Adrenal gland (tissue), 12 donors: ENCODE data around the gene CERK. TPM values are rescaled to one million over a fixed set of nuclear protein-coding genes. Genes with fewer than 3 reads are reported as not detected.

Source experiments
- DNase-seq, 7 donors: peaks; one replicate each; pipeline ENCODE4 v3.0.0-alpha.2; 2019 to 2020
- H3K27ac ChIP-seq, 5 donors: fragments of 200-600 bp; sonication (generic) in 4 of 5; 1 replicate in 3 of 5; 2 replicates in 2 of 5; pipeline versions ENCODE4 v1.5.1 to v1.8.0; 2016 to 2020; ENCODE audit warnings: mild to moderate bottlenecking in 1 of 5
- H3K27me3 ChIP-seq: fragments of 200-600 bp; 2 replicates; pipeline ENCODE4 v1.8.0; 2021
- H3K36me3 ChIP-seq, 2 donors: fragments of 200-600 bp; replicated peaks in 1 of 2; 1 replicate in 1 of 2; 2 replicates in 1 of 2; pipeline versions ENCODE4 v1.5.1 to v1.8.0; 2018 to 2022
- H3K4me1 ChIP-seq, 2 donors: fragments of 200-600 bp; replicated peaks in 1 of 2; 1 replicate in 1 of 2; 2 replicates in 1 of 2; pipeline versions ENCODE4 v1.5.1 to v1.8.0; 2018 to 2021
- H3K4me3 ChIP-seq, 4 donors: fragments of 200-600 bp; sonication (generic) in 3 of 4; one replicate each; pipeline ENCODE4 v1.5.1; 2016 to 2018
- H3K9me3 ChIP-seq, 3 donors: fragments of 200-600 bp; sonication (generic) in 1 of 3; replicated peaks in 1 of 3; 1 replicate in 2 of 3; 2 replicates in 1 of 3; pipeline versions ENCODE4 v1.5.1 to v1.8.0; 2016 to 2021
- CTCF ChIP-seq, 6 experiments: fragments of 450-650 bp in 4 of 6; fragments of 200-600 bp in 2 of 6; sonication (generic) in 1 of 6; IDR thresholded peaks; 1 replicate in 5 of 6; 2 replicates in 1 of 6; pipeline versions ENCODE4 v1.5.1 to v1.8.0; 2016 to 2021; ENCODE audit warnings: antibody characterized with exemption in 6 of 6, mild to moderate bottlenecking in 2 of 6, moderate library complexity in 1 of 6
- POLR2A ChIP-seq, 2 donors: fragments of 450-650 bp; IDR thresholded peaks; one replicate each; pipeline ENCODE4 v1.6.1; 2017; ENCODE audit warnings: antibody characterized with exemption in 2 of 2, mild to moderate bottlenecking in 2 of 2, moderate library complexity in 1 of 2
- WGBS, 4 donors: extraction: QIAGEN DNeasy Blood & Tissue Kit in 2 of 4; methylation state at CpG; one replicate each; pipeline versions ENCODE4 v1.1.5 to v1.1.7; 2013 to 2017; 5-methylcytosine and 5-hydroxymethylcytosine counted together
- intact Hi-C, 2 donors: fragments of 100-400 bp; cut with DNase I; formaldehyde crosslinking; loops; one replicate each; pipeline versions ENCODE4 v1.14.1 to v1.15.0; 2022 to 2023
- polyA plus RNA-seq, 3 donors: library from polyadenylated mRNA; stranded (reverse); fragments of 200-250 nt in 2 of 3; fragments of 350-450 nt in 1 of 3; fragmentation: Illumina TruSeq in 1 of 3; extraction: RNeasy Lipid Tissue Mini Kit (QIAGEN cat#74804) in 1 of 3; gene quantifications; one replicate each; pipeline ENCODE4 v1.2.3, GENCODE V29; 2013 to 2014
- total RNA-seq, 9 donors: library from RNA; depleted of rRNA in 4 of 9; stranded (reverse); fragments of >200 nt in 4 of 9; fragments of 120-200 nt in 1 of 9; fragmentation: NEBNext Ultra II Directional in 1 of 9; extraction: Animal tissue kit (Norgen Biotek cat#: 25700) in 1 of 9; gene quantifications; one replicate each; pipeline versions ENCODE4 v1.1.0 to v1.2.4, GENCODE V29; 2013 to 2023
- donor health status: healthy with polysubstance abuse.
- donor health status: Bipolar disorder and iron deficiency.
- donor health status: DM: yes; HTN: yes; CAD: no.
- donor health status: DM: no; HTN: no; CAD: no.
- donor health status: DM: no; HTN: no; CAD: no.
- donor health status: DM: yes; HTN: yes; CAD: no.

The CERK gene
- total and polyA plus RNA-seq, 12 donors, result 18.6 to 92.1 (median 41.5) TPM

GRCh38 chr22:46746620-46747019 is 8.6 kb upstream of the CERK start:
- H3K9me3 ChIP-seq, result no peaks in the 10 kb centered on the region
- H3K27ac ChIP-seq, result no peak overlapping the region
- H3K4me1 ChIP-seq, result peaks cover 5 to 17% of the 10 kb centered on the region in 2 donors
- H3K36me3 ChIP-seq, result no peaks in the 10 kb centered on the region
- no peak for DNase-seq
- WGBS, 4 donors, result 73 to 83% (median 79%) methylated on average over 8 to 11 of the region's 11 CpGs
- no peak overlapping the region for H3K4me3 ChIP-seq
- intact Hi-C loops, result no loop called here
- no peaks in the 10 kb centered on the region for H3K27me3 ChIP-seq
- TF ChIP-seq POLR2A (IDR thresholded peaks at IDR 0.05), result no peak
- no peak for TF ChIP-seq CTCF (IDR thresholded peaks at IDR 0.05)

GRCh38 chr22:46746192-46746591 is 8.1 kb upstream of the CERK start:
- intact Hi-C loops, result no loop called here
- DNase-seq, result no peak
- 62 to 74% (median 64%) methylated on average over 5 of the region's 5 CpGs for WGBS, 4 donors
- Histone ChIP-seq H3K4me1 (peaks cover 3 to 14% of the 10 kb centered on the region in 2 donors), H3K27me3 (no peaks in the 10 kb centered on the region), H3K9me3 (no peaks in the 10 kb centered on the region), H3K27ac (no peak overlapping the region), H3K4me3 (no peak overlapping the region), H3K36me3 (no peaks in the 10 kb centered on the region)
- TF ChIP-seq CTCF (IDR thresholded peaks at IDR 0.05) (no peak), POLR2A (IDR thresholded peaks at IDR 0.05) (no peak)

GRCh38 chr22:46744581-46744980 is 6.5 kb upstream of the CERK start:
- 82 to 91% (median 87%) methylated on average over 6 of the region's 6 CpGs for WGBS, 4 donors
- Histone ChIP-seq H3K4me1 (peaks cover 0 to 7% of the 10 kb centered on the region in 2 donors), H3K9me3 (no peaks in the 10 kb centered on the region), H3K4me3 (no peak overlapping the region), H3K36me3 (no peaks in the 10 kb centered on the region), H3K27ac (no peak overlapping the region), H3K27me3 (no peaks in the 10 kb centered on the region)
- DNase-seq, result no peak
- TF ChIP-seq POLR2A (IDR thresholded peaks at IDR 0.05) (no peak), CTCF (IDR thresholded peaks at IDR 0.05) (no peak)
- intact Hi-C loops, result no loop called here

GRCh38 chr22:46742576-46743221 is 4.6 kb upstream of the CERK start:
- H3K4me3 ChIP-seq, result no peak overlapping the region
- H3K9me3 ChIP-seq, result no peaks in the 10 kb centered on the region
- H3K27me3 ChIP-seq, result no peaks in the 10 kb centered on the region
- no peak overlapping the region for H3K27ac ChIP-seq
- TF ChIP-seq CTCF (IDR thresholded peaks at IDR 0.05) (no peak), POLR2A (IDR thresholded peaks at IDR 0.05) (no peak)
- no peaks in the 10 kb centered on the region for H3K36me3 ChIP-seq
- no peak for DNase-seq
- intact Hi-C loops, result no loop called here
- H3K4me1 ChIP-seq, result peaks cover 11 to 12% of the 10 kb centered on the region in 2 donors
- 57 to 83% (median 77%) methylated on average over 4 to 6 of the region's 6 CpGs for WGBS, 4 donors
